ENCODE data around the gene RBM24. TPM values are rescaled to one million over a fixed set of nuclear protein-coding genes. Genes with fewer than 3 reads are reported as not detected.

RBM24 gene
- total and polyA plus RNA-seq, 2 of the 4 experiments (the other 2 are of a cell fraction) = 4.1 to 6.6 TPM

- Histone ChIP-seq H3K4me1 (ENCODE audit: control insufficient read depth, insufficient read depth, low read length) (no peaks in the 10 kb centered on the region), H4K5ac (ENCODE audit: low read depth, low read length) (no peak overlapping the region), H3K4ac (ENCODE audit: low read depth, low read length) (no peak overlapping the region), H2BK5ac (ENCODE audit: low read depth, low read length, poor library complexity, severe bottlenecking) (no peak overlapping the region), H3K14ac (replicated peaks; ENCODE audit: low read depth, low read length) (no peak overlapping the region), H2AK5ac (ENCODE audit: low read depth, low read length) (no peak overlapping the region), H3K9me3 (ENCODE audit: control insufficient read depth, insufficient read depth, low read length) (no peaks in the 10 kb centered on the region), H3K9ac (ENCODE audit: low read depth, low read length) (no peak overlapping the region), H2BK15ac (ENCODE audit: low read depth, low read length) (no peak overlapping the region), H4K8ac (ENCODE audit: low read depth in 2 of 2, low read length in 2 of 2) (no peak overlapping the region), H2AFZ (replicated peaks; ENCODE audit: low read length, poor library complexity) (no peak overlapping the region), H3K4me2 (ENCODE audit: low read depth, low read length) (no peak overlapping the region), H3K23ac (ENCODE audit: low read depth, low read length) (no peak overlapping the region), H3K27ac (ENCODE audit: insufficient read depth, low read length) (no peak overlapping the region), H3K18ac (ENCODE audit: low read depth, low read length) (no peak overlapping the region), H3K36me3 (ENCODE audit: control insufficient read depth, insufficient read depth, low read length) (peaks cover 4% of the 10 kb centered on the region), H2AK9ac (replicated peaks; ENCODE audit: low read depth, low read length, poor library complexity) (no peak overlapping the region), H3K27me3 (ENCODE audit: control insufficient read depth, insufficient read depth, low read length) (no peaks in the 10 kb centered on the region), H3K4me3 (ENCODE audit: insufficient read depth, low read depth, low read length) (no peak overlapping the region), H4K91ac (ENCODE audit: insufficient read depth, low read depth, low read length) (no peak overlapping the region), H3K79me1 (ENCODE audit: low read depth in 1 of 2, low read length in 2 of 2) (no peaks in the 10 kb centered on the region), H2BK120ac (ENCODE audit: low read depth, low read length) (no peak overlapping the region), H4K20me1 (ENCODE audit: insufficient read depth, low read length) (no peaks in the 10 kb centered on the region), H3K56ac (ENCODE audit: extremely low read depth, insufficient read depth, low read length) (no peak overlapping the region), H2BK20ac (ENCODE audit: low read depth, low read length) (no peak overlapping the region), H3K9me1 (ENCODE audit: insufficient read depth, low read length) (no peaks in the 10 kb centered on the region)
- ChIA-PET CTCF (no interaction called here), POLR2A (ENCODE audit: unreplicated experiment) (no interaction called here)
- DNase-seq = peak; percentile 31
- in situ Hi-C loops (cut with MboI; ENCODE audit: low sequenced_read_pairs) (no loop called here), dilution Hi-C loops (cut with HindIII; ENCODE audit: low sequenced_read_pairs, unreplicated experiment) (no loop called here), intact Hi-C loops (cut with micrococcal nuclease) (no loop called here)
- TF ChIP-seq CEBPB (IDR thresholded peaks at IDR 0.05; ENCODE audit: low read depth, low read length) (peak; percentile 82), MAZ (IDR thresholded peaks at IDR 0.05; ENCODE audit: borderline replicate concordance, low read depth, low read length) (no peak)
- ATAC-seq (ENCODE audit: low read depth) = no peak
- no TSS peak for BruUV-seq (replicated peaks)
- no CpG with 5 or more reads among the region's 3 CpGs for WGBS, 2 experiments (ENCODE audit: extremely low coverage in 2 of 2, insufficient read length in 1 of 2)
Measured at GRCh38 chr6:17297271-17298080, 16.3 kb downstream of the RBM24 start.
